GM19463 (cell line): ENCODE results near the gene GBP3.
"Not testable (repeated sequence)": the region's sequence is repeated elsewhere in the genome, so short reads cannot be mapped to it uniquely, and the experiment has no call there.

Source experiments
- ATAC-seq: cut with Tn5 transposase; IDR thresholded peaks from one replicate; pipeline ENCODE4 v1.9.1; 2021; ENCODE audit warnings: mild to moderate bottlenecking, moderate library complexity; ENCODE audit not compliant: unreplicated experiment

The GBP3 gene

GRCh38 chr1:89041119-89041641 lies 18.5 kb upstream of the GBP3 start:
- peak; percentile 96 for ATAC-seq

- ATAC-seq: no peak
These were observed 17.6 kb upstream of the GBP3 start for GRCh38 chr1:89040315-89040626.

GRCh38 chr1:89037186-89037585 lies 14.5 kb upstream of the GBP3 start:
- no peak for ATAC-seq

- ATAC-seq: no peak
These were observed 12.4 kb upstream of the GBP3 start for GRCh38 chr1:89035080-89035479.

GRCh38 chr1:89034004-89034403 lies 11.3 kb upstream of the GBP3 start:
- not testable (repeated sequence) for ATAC-seq

GRCh38 chr1:89029051-89029450 lies 6.4 kb upstream of the GBP3 start:
- ATAC-seq: not testable (repeated sequence)

- no peak for ATAC-seq
These were observed 3.3 kb upstream of the GBP3 start for GRCh38 chr1:89025928-89026327.

GRCh38 chr1:89023026-89023425 lies 360 bp upstream of the GBP3 start:
- ATAC-seq: no peak

GRCh38 chr1:89018318-89018717 lies 4.3 kb downstream of the GBP3 start:
- not testable (repeated sequence) for ATAC-seq

GRCh38 chr1:89008511-89008910 lies 14.2 kb downstream of the GBP3 start:
- ATAC-seq: no peak

GRCh38 chr1:89005286-89006151 lies 17.1 kb downstream of the GBP3 start:
- no peak for ATAC-seq

GRCh38 chr1:89002176-89002575 lies 20.5 kb downstream of the GBP3 start:
- ATAC-seq: not testable (repeated sequence)

GRCh38 chr1:89001510-89001909 lies 21.2 kb downstream of the GBP3 start:
- no peak for ATAC-seq

- peak; percentile 94 for ATAC-seq
These were observed 23.9 kb downstream of the GBP3 start for GRCh38 chr1:88998716-88999115.

- no peak for ATAC-seq
These were observed 32.2 kb downstream of the GBP3 start for GRCh38 chr1:88990426-88990825.

- ATAC-seq: no peak
These were observed 37.0 kb downstream of the GBP3 start for GRCh38 chr1:88985692-88986091.

- no peak for ATAC-seq
These were observed 37.6 kb downstream of the GBP3 start for GRCh38 chr1:88985032-88985431.

GRCh38 chr1:88984569-88984968 lies 38.1 kb downstream of the GBP3 start:
- no peak for ATAC-seq

GRCh38 chr1:88983791-88984559 lies 38.7 kb downstream of the GBP3 start:
- no peak for ATAC-seq

- ATAC-seq: no peak
These were observed 40.6 kb downstream of the GBP3 start for GRCh38 chr1:88982055-88982454.

GRCh38 chr1:88981506-88981905 lies 41.2 kb downstream of the GBP3 start:
- not testable (repeated sequence) for ATAC-seq

- no peak for ATAC-seq
These were observed 41.8 kb downstream of the GBP3 start for GRCh38 chr1:88980870-88981269.
